Daoy (cell line): Measurements from ENCODE around the gene ACOT7. TPM values are rescaled to one million over a fixed set of nuclear protein-coding genes. Genes with fewer than 3 reads are reported as not detected.

Experiments used
- DNase-seq: peaks from one replicate; pipeline ENCODE4 v3.0.0-alpha.2; 2015; ENCODE audit warnings: low read depth
- total RNA-seq: library from RNA; depleted of rRNA; stranded (reverse); fragments of >200 nt; shearing (Covaris generic); gene quantifications from 2 replicates; pipeline ENCODE4 v1.2.3, GENCODE V29; 2014

The ACOT7 gene
- total RNA-seq, 1 experiment from 2014 or later: 45.1 TPM

DNA sequence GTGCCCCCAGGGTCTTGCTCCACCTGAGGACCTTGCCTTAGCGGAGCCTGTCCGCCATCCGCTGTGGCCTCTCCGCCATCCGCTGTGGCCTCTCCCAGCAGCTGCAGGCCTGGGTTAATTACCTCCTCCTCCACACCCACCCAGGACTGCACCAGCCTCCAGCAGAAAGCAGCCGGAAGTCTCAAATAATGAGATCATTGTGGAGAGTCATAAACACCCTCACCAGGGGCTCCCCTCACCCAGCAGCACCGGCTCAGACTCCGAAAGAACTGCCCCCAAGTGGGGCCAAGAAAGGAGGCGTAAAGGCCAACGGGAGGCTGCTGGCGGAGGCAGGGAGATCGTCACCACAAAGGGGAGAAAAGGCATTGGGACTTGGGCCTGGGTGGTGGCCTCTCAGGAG, 122.0 kb downstream of the ACOT7 start:
- DNase-seq: no peak

DNA sequence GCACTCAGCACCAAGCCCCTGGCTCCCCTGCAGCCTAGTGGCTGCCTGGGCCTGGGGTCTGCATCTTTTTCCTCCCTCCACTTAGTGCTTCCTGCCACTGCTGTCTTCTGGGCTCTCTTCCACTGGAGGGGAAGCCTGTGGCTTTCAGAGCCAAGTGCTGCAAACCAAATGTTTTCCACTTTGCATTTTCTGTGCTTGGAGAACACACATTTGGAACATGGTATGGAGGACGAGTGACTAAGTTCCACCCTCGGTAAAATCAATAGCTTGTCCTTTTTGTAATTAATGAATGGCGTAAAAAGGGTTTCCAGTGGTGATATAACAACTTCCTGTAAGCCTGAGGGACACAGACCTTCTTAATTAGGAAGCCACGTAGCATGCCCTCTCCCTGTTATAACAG, 122.6 kb downstream of the ACOT7 start:
- DNase-seq: no peak

DNA sequence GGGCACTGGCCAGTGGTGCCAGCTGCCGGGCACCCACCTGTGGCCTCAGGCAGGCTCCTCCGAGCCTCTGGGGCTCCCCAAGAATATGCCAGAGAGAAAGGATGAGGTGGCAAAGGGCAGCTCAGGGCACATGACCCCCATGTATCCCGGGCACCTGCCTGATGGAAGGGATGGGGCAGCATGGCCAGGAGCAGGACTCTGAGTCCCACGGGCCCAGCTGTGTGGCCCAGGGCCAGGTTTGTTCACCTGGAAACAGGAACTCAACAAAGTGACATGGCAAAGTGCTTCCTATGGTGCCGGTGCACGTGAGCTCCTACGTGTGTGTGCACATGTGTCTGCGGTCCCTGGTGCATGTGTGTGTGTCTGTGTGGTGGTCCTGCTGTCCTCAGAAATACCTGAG, 123.2 kb downstream of the ACOT7 start:
- DNase-seq: no peak

DNA sequence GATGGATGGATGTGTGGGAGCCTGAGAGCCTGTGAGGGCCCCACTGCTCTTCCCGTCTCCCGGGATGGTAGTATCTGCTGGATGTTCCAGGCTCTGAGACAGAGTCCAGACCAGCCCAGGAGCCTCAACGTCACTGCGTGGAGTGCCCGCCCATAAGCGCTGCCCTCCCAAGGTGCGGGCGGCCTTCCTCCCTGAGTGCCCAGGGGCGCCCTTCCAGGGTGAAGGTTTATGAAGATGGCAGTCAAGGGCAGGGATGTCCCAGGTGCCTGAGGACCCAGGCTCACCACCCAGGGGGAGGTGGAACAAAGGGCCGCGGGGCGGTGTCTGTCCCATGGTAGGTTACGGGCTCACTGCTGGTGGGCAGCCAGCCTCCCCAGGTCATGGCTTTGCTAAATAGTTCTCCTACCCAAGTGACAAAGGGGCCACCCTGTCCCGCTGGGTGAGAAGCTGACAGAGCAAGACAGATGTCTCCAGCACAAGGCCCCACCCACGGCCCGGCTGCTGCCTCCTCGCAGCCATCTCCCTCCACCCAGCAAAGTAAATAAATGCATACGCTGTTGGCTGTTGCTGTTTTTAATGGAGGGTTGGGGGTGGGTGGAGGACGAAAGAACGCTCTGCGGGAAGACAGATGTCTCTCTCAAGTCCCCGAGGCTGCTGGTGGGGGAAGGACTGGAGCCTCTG, 123.7 kb downstream of the ACOT7 start:
- DNase-seq: no peak

DNA sequence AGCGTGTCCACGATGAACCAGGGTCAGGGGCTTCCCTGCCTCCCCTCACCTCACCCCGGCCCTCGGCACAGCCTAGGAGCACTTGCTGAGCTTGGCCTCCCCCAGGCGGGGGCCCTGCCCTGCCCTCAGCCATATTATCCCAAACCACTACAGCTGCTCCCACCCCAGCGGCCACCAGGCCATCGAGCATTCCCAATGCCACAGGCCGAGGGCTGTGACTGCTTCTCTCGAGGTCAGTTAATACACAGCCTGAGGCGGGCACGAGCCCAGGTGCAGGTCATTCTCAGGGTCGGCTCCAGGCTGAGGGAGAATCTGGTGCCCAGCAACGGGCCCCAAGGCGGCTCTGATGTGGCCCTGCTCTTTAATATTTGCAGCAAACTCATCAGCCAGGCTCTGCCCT, 124.3 kb downstream of the ACOT7 start:
- DNase-seq: no peak

DNA sequence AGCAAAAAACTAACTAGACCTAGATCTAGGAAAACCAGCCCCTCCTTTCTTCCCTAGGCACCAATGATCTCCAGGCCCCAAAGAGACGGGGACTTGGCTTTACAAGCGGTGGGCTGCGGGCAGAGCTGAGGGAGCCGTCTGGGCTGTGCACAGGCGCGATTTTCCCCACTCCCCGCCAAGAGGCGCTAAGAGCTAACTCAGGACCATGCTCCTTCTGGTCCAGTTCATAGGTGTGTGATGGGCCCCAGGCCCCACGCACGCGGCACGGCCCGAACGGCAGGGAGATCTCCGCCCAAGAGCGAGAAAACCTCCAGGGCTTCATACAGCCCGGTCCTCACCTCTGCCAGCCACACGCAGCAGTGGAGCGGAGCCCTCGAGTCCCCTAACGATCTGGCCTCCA, 125.2 kb downstream of the ACOT7 start:
- no peak for DNase-seq

DNA sequence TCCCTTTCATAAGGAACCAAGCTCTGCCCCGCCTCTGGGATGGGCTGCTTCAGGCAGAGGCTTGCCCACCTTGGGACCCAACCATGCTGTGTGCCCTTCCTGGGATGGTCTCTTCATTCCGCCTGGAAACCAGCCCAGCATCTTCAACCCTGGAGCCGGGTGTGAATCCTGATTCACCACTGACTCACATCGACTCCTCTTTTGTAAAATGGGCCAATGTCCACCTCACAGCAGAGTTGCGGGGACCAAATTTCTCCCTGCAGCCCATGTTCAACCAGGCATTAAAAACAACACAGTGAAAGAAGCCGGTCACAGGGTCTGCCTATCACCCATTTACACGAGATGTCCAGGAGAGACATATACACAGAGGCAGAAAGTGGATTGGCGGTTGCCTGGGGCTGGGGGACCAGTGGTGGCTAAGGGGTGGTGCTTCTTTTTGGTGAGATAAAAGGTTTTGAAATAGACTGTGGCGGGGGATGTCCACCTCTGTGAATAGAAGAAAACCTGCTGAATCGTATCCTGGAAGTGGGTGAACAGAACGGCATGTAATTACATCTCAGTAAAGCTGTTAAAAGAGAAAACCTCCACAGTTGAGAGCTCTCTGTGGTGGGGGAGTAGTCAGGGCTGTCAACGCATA, 125.8 kb downstream of the ACOT7 start:
- DNase-seq: no peak

DNA sequence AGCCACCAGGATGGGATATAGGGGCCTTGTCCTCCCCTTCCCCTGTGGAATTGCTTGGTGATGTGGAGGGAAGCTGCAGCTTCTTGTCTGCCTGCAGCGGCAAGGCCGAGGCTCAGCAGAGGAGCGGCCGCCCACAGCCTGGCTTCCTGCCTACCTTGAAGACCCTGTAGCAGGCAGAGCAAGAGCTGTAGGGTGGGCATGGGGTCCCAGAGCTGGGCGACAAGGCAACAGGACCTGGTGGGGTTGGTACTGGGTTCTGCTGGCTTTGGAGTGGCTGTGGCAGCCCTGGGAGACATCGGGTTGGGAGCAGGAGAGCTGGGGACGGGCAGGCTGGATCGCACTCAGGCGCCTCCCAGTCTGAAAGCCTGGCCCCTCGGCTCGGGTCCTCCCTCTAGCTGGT, 126.9 kb downstream of the ACOT7 start:
- no peak for DNase-seq

DNA sequence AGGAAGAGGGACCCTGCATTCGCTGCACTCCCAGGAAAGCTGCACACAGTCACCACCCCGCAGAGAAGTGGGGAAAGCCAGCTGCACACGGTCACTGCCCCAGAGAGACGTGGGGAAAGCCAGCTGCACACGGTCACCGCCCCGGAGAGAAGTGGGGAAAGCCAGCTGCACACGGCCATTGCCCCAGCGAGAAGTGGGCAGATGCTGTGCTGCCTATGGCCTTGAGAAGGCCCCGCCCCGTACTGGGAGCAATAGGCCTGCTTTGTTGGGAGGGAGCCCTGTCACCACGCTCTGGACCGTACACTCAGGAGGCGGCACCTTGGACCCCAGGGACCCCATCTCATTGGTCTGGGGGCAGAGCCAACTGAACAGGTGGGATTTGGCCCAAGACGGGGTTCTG, 128.4 kb downstream of the ACOT7 start:
- no peak for DNase-seq

DNA sequence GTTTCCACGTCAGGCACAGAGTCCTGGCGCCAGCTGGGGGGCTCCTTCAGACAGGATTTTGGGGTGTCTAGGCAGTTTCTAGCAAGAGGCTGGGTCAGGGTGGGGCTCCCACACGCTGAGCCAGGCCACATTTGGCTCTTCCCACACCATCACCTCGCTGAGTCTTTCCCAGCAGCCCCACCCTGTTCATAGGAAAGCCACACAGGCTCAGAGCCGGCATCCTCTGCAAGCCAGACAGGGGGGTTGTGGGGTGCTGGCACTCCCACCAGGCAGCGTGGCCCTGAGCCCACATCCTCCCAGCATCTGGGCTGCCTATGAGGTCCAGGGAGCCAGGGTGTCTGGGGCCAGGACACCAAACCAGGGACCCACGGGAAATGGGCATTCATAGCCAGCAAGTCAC, 129.9 kb downstream of the ACOT7 start:
- DNase-seq: no peak

DNA sequence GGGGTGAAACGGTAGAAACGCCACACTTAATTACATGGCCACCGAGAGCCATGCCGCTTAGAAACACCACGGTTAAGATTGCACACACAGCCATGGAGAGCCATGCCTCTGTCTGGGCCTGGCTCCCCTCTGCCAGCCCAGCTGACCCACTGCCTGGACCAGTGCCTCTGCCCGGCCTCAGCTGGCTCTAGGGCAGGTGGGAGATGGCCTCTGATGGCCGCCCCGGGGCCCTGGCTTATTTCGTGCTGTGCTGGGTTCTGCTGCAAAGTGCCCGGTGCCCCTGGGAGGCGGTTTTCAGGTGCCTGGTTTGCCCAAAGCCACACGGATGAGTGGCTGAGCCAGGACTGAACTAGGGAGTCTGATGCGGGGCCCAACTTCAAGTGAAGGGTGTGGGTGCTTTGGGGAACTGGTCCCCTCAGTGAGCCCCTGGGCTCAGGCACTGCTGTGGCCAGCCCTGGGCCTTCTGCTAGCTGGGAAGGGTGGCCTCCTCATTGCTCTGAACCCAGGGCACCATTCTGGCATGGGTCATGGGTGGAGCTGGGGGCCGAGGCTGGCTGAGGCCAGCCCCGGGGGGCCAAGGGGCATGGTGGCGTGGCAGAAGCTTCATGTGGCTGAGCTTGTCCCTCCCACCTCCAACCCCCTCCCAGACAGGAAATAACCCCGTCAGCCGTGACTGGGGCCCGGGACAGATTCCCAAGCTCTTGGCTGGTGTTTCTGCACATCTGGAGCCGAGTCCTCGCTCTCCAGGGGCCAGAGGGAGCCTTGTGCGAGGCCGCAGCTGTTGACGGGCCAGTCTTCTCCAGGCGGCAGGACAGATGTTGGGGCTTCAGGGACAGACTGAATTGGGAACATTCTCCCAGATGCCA, 130.8 kb downstream of the ACOT7 start:
- no peak for DNase-seq

DNA sequence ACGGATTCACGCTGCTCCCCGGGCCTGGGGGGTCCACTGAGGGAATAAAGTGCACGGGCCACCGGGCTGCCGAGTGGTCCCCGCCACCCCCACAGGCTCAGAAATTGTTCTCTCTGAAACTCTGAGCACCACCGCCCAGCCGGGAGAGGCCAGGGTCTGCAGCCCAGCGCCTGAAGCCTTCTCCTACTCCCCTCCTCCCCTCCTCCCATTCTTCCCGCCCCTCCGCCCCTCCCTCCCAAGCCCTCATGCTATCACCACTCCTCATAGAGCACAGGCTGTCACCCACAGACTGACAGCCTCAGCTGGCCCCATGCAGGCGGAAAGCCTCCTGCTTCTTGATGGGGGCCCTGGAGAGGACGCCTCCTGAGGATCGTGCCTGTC, 132.0 kb downstream of the ACOT7 start:
- DNase-seq: no peak

DNA sequence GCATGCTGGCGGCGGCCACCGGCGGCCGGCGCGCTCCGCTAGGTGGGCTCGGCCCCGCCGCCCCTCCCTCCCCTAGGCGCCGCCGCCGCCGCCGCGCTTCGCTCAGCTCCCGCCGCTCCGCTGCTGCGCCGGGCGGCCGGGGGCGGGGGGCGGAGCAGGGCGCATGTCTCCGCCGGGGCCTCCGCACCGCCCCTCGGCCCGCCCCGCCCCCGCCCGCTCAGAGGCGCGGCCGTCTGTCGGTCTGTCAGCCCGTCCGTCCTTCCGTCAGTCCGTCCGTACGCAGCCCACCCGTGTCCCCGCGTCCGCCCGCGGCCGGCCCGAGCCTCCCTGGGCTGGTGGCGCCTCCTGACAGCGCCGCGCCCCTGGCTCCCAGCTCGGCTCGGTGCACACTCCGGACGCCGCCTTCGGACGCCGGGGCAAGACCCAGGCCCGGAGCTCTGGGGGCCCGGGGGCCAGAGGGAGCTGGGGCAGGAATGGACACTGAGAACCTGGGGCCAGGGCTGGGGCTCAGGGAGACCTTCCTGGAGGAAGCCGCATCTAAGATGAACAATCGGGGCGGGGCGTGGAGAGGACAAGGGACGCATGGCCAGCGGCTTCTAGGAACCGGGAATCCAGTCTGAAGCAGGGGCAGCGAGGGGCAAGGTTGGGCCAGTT, 132.5 kb downstream of the ACOT7 start, which contains the start of gene GPR153:
GPR153 (minus strand) TSS at position 138 of the 654 bp plus-strand sequence. CDS start 6,193 bp downstream, outside the sequence.
- peak; percentile 74 for DNase-seq

DNA sequence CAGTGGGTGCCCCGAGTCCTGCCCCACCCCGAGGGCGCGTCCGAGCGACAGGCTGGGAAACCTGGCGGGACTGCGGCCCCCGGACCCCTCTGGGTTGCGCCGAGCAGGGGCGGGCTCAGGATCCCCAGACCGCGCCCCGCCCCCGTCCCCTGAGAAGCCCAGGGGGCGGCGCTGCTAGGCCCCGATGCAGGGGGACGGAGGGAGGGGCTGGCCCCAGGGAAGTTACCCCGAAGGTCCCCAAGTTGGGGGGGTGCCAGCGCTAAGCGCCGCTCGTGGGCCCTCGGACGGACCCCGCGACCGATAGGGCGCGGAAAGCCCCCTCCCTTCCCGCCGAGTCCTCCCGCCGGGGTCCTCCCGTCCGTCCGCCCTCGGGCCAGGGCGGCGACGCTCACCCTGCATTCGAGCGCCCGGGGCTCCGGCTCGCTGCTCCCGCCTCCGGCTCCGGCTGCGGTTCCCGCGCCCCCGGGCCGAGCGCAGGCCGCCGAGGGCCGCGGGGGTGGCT, 133.1 kb downstream of the ACOT7 start:
- peak; percentile 61 for DNase-seq

DNA sequence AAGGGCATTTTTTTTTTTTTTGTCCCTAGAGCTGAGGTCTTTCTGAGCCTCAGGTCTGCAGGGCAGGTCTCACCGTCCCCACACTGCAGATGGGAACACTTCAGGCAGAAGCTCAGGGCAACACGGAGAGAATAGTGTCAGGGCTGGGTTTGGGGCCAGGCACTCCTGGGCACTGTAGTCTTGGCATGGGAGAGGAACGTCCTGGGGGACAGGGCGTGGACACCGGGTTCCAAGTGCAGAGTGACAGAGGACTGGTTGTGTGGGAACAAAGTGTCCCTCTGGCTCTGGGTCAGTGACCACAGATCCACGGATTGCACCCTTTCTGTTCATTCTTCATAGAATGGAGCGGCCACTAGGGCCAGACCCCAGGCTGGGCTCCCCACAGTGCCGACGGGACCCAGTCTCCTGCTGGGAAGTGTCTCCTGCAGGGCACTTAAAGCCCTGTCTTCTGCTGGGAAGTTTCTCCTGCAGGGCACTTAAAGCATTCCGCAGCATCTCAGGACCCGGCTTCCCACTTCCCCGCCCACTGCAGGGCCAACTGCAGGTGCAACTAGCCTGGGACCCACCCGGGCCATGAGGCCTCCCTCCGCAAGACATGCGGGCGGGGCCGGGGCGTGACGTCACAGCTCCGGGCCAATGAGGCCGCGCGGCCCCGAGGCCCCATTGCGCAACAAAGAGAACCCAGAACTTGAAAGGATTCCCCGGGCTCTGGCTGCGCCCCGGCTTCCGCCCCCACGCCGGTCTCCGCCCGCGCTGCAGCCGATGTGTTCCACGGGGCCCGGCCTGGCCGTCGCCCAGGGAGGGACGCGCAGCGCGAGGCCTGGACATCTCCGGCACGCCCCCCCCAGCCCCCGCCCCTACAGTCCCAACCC, 133.8 kb downstream of the ACOT7 start:
- peak; percentile 86 for DNase-seq

DNA sequence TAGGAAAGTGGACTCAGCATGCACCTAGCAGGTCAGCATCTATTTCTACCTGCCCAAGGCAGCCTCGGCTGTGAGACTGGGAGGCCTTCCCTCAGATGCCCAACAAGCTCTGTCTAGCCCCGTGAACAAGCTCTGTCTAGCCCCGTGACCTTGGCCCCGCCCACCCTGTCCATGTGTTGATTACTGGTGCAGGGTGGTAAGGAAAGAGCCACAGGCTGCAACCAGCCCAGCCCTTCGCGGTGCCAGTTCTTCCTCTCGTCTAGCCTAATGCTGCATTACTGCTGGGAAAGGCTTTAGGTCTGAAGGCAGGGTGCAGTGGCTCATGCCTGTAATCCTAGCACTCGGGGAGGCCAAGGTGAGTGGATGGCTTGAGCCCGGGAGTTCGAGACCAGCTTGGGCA, 134.9 kb downstream of the ACOT7 start:
- DNase-seq: no peak

DNA sequence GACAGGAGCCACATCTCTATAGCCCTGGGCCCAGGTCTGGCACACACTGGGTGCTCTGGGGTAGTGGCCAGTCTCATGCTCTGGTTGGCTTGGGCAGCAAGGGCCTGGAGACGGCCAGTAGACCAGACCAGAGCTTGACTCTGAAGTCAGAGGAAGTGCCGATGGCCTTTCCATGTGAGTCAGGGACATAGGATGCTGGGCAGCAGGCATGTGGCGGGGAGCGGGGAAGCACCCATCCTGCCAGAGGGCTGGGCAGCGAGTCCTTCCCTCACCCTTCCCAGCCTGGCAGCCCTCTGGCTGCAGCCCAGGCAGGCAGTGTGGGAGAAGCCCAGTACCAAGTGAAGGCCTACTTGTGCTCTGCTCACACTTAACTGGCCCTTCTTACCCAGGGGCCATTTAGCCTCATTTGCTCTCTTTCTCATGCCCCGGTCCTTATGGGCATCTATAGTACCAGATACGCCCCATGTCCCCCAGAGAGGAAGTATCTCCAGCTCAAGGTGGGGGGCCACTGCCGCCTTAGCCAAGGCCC, 136.0 kb downstream of the ACOT7 start:
- no peak for DNase-seq

DNA sequence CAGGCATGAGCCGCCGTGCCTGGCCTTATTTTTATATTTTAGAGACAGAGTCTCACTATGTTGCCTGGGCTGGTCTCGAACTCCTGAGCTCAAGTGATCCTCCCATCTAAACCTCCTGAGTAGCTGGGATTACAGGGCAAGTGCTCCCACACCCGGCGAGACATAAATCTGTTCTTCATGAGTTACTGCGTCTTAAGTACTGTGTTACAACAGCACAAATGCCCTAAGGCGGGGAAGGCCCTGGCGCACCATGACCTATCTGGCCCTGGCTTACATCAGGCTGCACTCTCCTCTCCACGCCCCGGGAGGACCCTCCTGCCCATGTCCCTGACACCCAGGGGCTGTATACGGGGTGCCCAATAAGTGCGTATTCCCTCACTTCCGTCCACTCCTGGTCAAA, 136.9 kb downstream of the ACOT7 start:
- DNase-seq: no peak

DNA sequence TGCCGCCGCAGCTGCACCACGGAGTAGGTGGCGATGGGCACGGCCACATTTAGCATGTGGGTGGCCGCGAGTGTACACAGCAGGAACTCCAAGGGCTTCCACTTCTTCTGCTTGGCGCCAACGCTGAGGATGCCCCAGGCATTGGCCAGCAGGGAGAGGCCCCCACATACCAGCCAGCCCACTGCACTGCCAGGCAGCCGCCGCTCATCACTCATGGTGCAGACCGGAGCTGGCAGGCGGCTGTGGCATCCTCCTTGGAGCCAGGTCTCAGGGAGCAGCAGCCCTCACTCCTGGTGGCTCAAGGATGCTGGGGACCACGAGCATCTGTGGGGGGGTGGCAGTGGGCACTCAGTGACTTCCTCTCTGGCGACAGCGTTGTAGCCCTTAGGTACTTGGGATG, 138.9 kb downstream of the ACOT7 start:
- DNase-seq: no peak

DNA sequence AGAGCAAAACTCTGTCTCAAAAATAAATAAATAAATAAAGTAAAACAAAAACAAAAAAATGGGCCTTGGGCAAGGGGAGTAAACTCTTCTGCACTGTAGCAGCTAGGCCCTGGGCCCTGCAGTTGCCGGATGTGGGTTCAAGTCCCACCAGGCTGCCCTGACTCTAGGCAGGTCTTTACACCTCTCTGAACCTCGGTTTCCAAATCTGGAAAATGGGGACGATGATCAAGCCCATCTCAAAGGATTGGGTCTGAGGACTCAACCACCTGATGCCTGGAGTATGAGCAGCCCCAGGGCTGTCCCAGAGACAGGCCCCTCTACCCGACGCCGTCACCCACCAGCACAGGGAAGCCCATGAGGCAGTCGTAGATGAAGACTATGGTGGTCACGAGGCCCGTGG, 140.2 kb downstream of the ACOT7 start:
- DNase-seq: no peak

DNA sequence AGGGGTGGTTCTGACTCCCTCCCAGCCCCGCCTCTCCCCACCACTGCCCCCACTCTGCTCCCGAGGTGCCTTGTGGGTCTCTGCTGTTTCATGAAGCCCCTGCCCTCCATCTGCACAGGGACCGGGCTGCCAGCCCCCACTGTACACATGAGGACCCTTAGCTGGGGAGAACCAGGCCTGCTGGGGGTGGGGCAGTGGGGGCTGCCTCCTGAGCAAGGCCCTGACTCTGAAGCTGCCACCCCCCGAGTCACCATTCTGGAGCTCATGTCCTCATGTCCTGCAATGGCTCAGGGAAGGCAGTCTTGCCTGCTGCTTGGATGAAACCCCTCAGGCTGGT, 141.2 kb downstream of the ACOT7 start:
- no peak for DNase-seq
